ENCODE results near the gene SAG. TPM values are rescaled to one million over a fixed set of nuclear protein-coding genes. Genes with fewer than 3 reads are reported as not detected.

Gene SAG
- total RNA-seq, 1 experiment from 2014 or later: not detected

- intact Hi-C loops (cut with micrococcal nuclease; ENCODE audit: unreplicated experiment) (no loop called here), in situ Hi-C loops (cut with HindIII; ENCODE audit: low pct_unique_long_range_greater_than_20kb, low sequenced_read_pairs) (no loop called here)
- Histone ChIP-seq H3K9me3 (ENCODE audit: control insufficient read depth, insufficient read depth, low read depth, low read length) (no peaks in the 10 kb centered on the region), H3K27me3 (ENCODE audit: control insufficient read depth, insufficient read depth, low read length) (no peaks in the 10 kb centered on the region), H3K27ac (ENCODE audit: low read length) (no peak overlapping the region), H3K36me3 (ENCODE audit: control insufficient read depth, insufficient read depth, low read length) (no peaks in the 10 kb centered on the region; the same call in 1 of the 2 replicates), H3K4me3 (ENCODE audit: low read depth in 2 of 2, low read length in 2 of 2) (no peak overlapping the region), H3K4me1 (ENCODE audit: control insufficient read depth, insufficient read depth, low read length) (peaks cover 3% of the 10 kb centered on the region; the same call in 1 of the 2 replicates)
- POLR2A ChIA-PET: interaction anchor here (0.6 kb wide), 1 partner anchor 37 kb away, joined by 4 read pairs; no protein-coding TSS in a partner anchor
- no TSS peak for BruUV-seq (replicated peaks)
- ATAC-seq (no peak), DNase-seq (ENCODE audit: low read depth, low spot score) (no peak)
- CTCF ChIA-PET: no interaction called here
- TF ChIP-seq REST (IDR thresholded peaks at IDR 0.05; ENCODE audit: insufficient read depth in 1 of 2, low read depth in 2 of 2, low read length in 1 of 2) (no peak), POLR2AphosphoS5 (IDR thresholded peaks at IDR 0.05; ENCODE audit: low read depth, low read length) (no peak), TCF7L2 (IDR thresholded peaks at IDR 0.05; ENCODE audit: low read depth, low read length) (no peak), CTCF (IDR thresholded peaks at IDR 0.05) (no peak), SIN3A (IDR thresholded peaks at IDR 0.05; ENCODE audit: borderline replicate concordance, insufficient read depth, low read depth, low read length) (no peak)
These were observed 82.0 kb downstream of the SAG start for GRCh38 chr2:233389601-233390125.

GRCh38 chr2:233395687-233396086, 88.1 kb downstream of the SAG start:
- no peak overlapping the region for H3K4me3 ChIP-seq (ENCODE audit: low read depth in 2 of 2, low read length in 2 of 2)
- CTCF ChIA-PET: no interaction called here
- in situ Hi-C loops (cut with HindIII; ENCODE audit: low pct_unique_long_range_greater_than_20kb, low sequenced_read_pairs) (loop anchor here (5.0 kb wide), 1 partner anchor 48 kb away; no protein-coding TSS in a partner anchor), intact Hi-C loops (cut with micrococcal nuclease; ENCODE audit: unreplicated experiment) (no loop called here)
- H3K27me3 ChIP-seq (ENCODE audit: control insufficient read depth, insufficient read depth, low read length): no peaks in the 10 kb centered on the region
- H3K9me3 ChIP-seq (ENCODE audit: control insufficient read depth, insufficient read depth, low read depth, low read length): no peaks in the 10 kb centered on the region
- POLR2A ChIA-PET: no interaction called here
- H3K27ac ChIP-seq (ENCODE audit: low read length): no peak overlapping the region
- no peaks in the 10 kb centered on the region; the same call in 1 of the 2 replicates for H3K36me3 ChIP-seq (ENCODE audit: control insufficient read depth, insufficient read depth, low read length)
- no TSS peak for BruUV-seq (replicated peaks)
- TF ChIP-seq REST (IDR thresholded peaks at IDR 0.05; ENCODE audit: insufficient read depth in 1 of 2, low read depth in 2 of 2, low read length in 1 of 2): no peak
- no peak for TF ChIP-seq CTCF (IDR thresholded peaks at IDR 0.05)
- no peak for TF ChIP-seq POLR2AphosphoS5 (IDR thresholded peaks at IDR 0.05; ENCODE audit: low read depth, low read length)
- no peak for TF ChIP-seq TCF7L2 (IDR thresholded peaks at IDR 0.05; ENCODE audit: low read depth, low read length)
- TF ChIP-seq SIN3A (IDR thresholded peaks at IDR 0.05; ENCODE audit: borderline replicate concordance, insufficient read depth, low read depth, low read length): no peak
- no peak for ATAC-seq
- DNase-seq (ENCODE audit: low read depth, low spot score): no peak
- no peaks in the 10 kb centered on the region; the same call in 1 of the 2 replicates for H3K4me1 ChIP-seq (ENCODE audit: control insufficient read depth, insufficient read depth, low read length)

All from Panc1 (cell line).